OCI-LY1 (cell line): ENCODE measurements around the gene ARHGAP8.

Experiments
- EZH2 ChIP-seq: fragments of 200-600 bp; sonication (generic), shearing (Covaris generic); IDR thresholded peaks from 2 replicates; pipeline ENCODE4 v1.8.0; 2017; ENCODE audit warnings: borderline replicate concordance, mixed run types, mild to moderate bottlenecking, antibody characterized with exemption, low read length, moderate library complexity, mixed read lengths
- TF ChIP-seq, protein P1 (sequence below): fragments of 200-600 bp; sonication (generic), shearing (Covaris generic); IDR thresholded peaks from 2 replicates; pipeline ENCODE4 v1.5.1; 2017; ENCODE audit warnings: mild to moderate bottlenecking, antibody characterized with exemption, low read length, moderate library complexity, mixed read lengths

DNA sequence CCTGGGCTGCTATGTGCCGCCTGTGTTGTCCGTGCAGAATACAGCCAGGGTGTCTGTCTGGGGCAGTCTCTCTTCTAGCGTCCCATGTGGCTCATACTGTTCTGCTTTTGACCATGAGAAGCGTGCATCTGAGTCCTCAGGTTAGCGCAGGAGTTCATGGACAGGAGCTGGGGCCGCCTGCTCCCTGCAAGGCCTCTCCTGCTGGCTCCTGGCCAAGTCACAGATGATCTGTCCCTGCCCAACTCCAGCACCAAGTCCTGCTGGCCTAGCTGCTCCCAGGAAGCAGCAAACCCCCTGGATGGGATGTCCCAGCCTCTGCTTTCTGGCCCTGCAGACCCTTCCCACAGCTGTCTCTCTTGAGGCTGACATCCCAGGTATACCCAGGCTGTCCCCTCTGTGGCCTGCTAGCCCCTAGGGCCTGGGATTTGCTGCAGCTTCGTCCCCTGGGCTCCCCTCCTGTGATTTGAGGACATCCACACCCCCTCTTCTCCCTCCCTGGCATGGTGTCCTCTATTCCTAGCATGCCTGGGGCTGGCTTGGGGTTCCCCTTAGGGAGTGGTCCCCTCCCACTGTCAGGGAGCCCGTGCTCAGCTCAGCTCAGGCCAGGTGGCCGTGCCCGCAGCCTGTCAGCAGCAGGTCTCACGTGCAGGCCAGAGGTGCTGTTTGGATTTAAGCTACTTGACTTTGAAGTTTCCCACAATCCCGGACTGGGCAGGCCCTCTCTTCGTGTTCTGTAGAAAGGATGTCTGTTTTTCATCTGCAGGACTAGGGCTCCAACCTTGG is 32.6 kb upstream of the ARHGAP8 start:
- TF ChIP-seq, protein P1, sequence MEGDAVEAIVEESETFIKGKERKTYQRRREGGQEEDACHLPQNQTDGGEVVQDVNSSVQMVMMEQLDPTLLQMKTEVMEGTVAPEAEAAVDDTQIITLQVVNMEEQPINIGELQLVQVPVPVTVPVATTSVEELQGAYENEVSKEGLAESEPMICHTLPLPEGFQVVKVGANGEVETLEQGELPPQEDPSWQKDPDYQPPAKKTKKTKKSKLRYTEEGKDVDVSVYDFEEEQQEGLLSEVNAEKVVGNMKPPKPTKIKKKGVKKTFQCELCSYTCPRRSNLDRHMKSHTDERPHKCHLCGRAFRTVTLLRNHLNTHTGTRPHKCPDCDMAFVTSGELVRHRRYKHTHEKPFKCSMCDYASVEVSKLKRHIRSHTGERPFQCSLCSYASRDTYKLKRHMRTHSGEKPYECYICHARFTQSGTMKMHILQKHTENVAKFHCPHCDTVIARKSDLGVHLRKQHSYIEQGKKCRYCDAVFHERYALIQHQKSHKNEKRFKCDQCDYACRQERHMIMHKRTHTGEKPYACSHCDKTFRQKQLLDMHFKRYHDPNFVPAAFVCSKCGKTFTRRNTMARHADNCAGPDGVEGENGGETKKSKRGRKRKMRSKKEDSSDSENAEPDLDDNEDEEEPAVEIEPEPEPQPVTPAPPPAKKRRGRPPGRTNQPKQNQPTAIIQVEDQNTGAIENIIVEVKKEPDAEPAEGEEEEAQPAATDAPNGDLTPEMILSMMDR: no peak
- TF ChIP-seq EZH2: no peak
